ENCODE results near the gene FLOT2.
"Not testable (repeated sequence)": the region's sequence is repeated elsewhere in the genome, so short reads cannot be mapped to it uniquely, and the experiment has no call there.

FLOT2 gene

GRCh38 chr17:28916302-28916934, 18.9 kb upstream of the FLOT2 start:
- DNase-seq (ENCODE audit: low spot score), result peak; percentile 68

- no peak for DNase-seq (ENCODE audit: low spot score)
Measured at GRCh38 chr17:28912938-28913333, 15.4 kb upstream of the FLOT2 start.

DNA sequence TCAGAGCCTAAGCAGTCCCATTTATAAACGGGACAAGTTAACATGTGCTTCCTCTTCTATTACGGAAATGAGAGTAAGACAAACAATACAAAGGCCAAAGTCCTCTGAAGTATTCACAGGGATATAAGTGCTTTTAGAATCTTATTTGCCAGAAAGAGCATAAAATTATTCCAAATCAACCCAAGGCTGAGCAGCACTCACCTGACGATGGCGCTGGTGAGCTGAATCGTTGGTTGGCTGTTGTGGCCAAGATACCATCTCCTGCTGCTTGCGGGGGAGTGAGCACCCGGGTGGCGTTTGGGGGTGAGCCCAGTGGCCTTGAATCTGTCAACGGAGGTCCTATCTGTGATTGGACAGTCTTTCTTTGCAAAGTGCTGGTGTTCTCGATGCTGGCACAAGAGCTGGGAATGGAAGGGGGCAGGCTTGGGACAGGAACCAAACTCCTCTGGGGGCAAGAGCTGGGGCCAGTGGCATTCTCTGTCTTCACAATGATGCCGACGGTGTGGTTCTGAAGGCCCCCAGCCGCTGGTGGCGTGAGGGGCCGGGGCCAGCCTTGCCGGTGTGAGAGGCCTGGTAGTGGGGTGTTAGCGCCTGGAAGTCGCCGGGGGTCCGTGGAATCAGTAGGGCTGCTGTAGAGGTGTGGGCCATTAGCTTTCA, 14.9 kb upstream of the FLOT2 start:
- no peak for DNase-seq (ENCODE audit: low spot score)

GRCh38 chr17:28911411-28912045, 14.0 kb upstream of the FLOT2 start:
- no peak for DNase-seq (ENCODE audit: low spot score)

GRCh38 chr17:28910534-28910933, 13.0 kb upstream of the FLOT2 start:
- no peak for DNase-seq (ENCODE audit: low spot score)

- no peak for DNase-seq (ENCODE audit: low spot score)
Measured at GRCh38 chr17:28908640-28909167, 11.2 kb upstream of the FLOT2 start.

GRCh38 chr17:28907709-28908475, 10.4 kb upstream of the FLOT2 start:
- DNase-seq (ENCODE audit: low spot score), result no peak

- no peak for DNase-seq (ENCODE audit: low spot score)
Measured at GRCh38 chr17:28906706-28907438, 9.3 kb upstream of the FLOT2 start.

- DNase-seq (ENCODE audit: low spot score), result no peak
Measured at GRCh38 chr17:28906276-28906675, 8.7 kb upstream of the FLOT2 start.

DNA sequence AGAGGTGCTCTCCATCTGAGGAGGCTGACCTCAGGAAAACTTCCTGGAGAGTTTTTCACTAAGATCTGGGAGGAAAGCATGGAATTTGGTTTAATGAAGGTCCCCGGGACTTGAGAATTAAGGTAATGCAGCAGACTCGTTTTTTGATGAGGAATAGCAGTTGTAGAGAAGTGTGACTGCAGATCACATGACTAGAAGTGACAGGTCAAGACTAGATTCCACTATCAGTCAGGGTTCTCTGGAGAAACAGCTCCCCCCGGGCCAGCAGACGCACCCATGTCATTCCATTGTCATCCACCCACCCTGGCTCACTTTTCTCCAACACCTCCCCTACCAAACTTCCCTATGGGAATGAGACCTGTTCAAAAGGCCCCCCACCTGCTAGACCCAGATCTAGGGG, 7.3 kb upstream of the FLOT2 start:
- no peak for DNase-seq (ENCODE audit: low spot score)

DNA sequence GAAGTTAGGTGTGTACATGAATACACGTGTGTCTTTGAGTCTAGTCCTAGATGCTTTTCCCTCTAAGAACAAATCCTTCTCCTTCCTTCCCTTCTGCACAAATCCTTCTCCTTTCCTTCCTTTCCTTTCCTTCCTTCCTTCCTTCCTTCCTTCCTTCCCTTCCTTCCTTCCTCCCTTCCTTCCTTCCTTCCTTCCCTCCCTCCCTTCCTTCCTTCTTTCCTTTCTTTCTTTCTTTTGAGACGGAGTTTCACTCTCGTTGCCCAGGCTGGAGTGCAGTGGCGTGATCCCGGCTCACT, 6.0 kb upstream of the FLOT2 start:
- DNase-seq (ENCODE audit: low spot score), result not testable (repeated sequence)

- DNase-seq (ENCODE audit: low spot score), result peak; percentile 91
Measured at GRCh38 chr17:28902819-28903545, 5.4 kb upstream of the FLOT2 start, which contains the start of gene DHRS13. Gene DHRS13 (minus strand): TSS chr17:28903079. CDS start chr17:28902944, 135 bp downstream.

GRCh38 chr17:28901866-28902818, 4.6 kb upstream of the FLOT2 start:
- DNase-seq (ENCODE audit: low spot score), result peak; percentile 41

- peak; percentile 70 for DNase-seq (ENCODE audit: low spot score)
Measured at GRCh38 chr17:28900986-28901726, 3.6 kb upstream of the FLOT2 start.

GRCh38 chr17:28899212-28899815, 1.8 kb upstream of the FLOT2 start:
- DNase-seq (ENCODE audit: low spot score), result no peak

DNA sequence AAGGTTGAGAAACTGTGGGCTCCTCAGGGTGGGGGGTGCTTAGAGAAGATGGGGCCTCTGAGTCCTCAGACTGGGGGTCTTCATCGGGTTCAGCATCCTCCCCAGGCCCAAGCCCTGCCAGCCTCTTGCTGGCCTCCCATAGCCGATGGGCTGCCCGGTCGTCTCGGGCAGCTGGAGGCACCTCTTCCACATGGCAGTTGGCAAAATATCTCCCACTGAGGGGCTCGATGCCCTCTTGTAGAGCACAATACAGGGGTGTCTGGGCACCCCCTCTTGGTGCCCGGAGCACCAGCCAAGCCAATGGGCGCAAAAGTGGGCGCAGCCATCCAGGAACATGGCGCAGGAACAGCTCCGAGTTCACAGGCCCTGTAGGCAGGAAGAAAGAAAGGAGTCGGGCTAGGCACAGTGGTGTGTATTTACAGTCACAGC, 1.0 kb upstream of the FLOT2 start:
- no peak for DNase-seq (ENCODE audit: low spot score)

DNA sequence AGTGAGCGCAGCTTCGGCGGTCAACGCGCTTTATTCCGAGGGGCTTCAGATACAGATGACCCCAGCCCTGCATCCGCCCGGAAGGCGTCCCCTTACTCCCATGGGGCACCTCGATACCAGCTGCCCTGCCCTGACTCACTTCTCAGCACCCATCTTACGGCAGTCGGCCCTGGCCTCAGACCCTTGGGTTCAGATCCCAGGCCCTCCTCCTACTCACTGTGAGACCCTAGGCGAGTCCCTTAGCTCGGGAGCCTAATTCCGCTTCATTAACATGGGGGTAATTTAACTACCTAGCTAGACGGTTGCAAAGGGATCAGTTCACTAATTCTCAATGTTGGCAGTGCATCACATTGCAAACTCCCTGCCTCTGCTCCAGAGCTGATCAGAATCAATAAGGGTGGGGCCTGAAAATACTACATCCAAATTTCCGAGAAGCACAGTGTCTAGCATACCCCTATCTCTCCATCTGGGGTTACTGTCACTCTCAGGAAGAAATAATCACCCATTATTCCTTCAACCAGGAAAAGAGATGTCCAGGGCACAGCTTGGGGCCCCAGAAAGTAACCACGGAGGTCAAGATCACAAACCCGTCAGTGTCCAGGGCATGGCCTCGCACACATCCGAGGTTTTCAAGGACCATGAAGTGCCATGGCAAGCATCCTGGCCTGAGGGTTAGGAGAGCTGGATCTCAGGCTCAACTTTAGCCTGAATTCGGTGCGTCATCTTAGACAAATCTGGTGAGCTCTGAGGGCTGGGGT, 415 bp upstream of the FLOT2 start:
- DNase-seq (ENCODE audit: low spot score), result no peak

- DNase-seq (ENCODE audit: low spot score), result no peak
Measured at GRCh38 chr17:28896491-28896883, 1.0 kb downstream of the FLOT2 start.

Measured in cerebellar cortex (tissue), 1 donor.